ENCODE data around the gene COG1. TPM values are rescaled to one million over a fixed set of nuclear protein-coding genes. Genes with fewer than 3 reads are reported as not detected.
A peak's percentile ranks its signal among the peaks of the same experiment; 100 is the strongest.

The COG1 gene
- total RNA-seq, 1 donor from 2014 or later: 42.2 TPM

GRCh38 chr17:73201215-73202069, 8.6 kb downstream of the COG1 start:
- H3K27me3 Mint-ChIP-seq: no peaks in the 10 kb centered on the region
- peaks cover 96% of the 10 kb centered on the region for H3K36me3 Mint-ChIP-seq (ENCODE audit: low read depth)
- no peak overlapping the region for H3K27ac Mint-ChIP-seq
- H3K9me3 Mint-ChIP-seq: no peaks in the 10 kb centered on the region
- no peaks in the 10 kb centered on the region for H3K4me1 Mint-ChIP-seq
- TF ChIP-seq CTCF (IDR thresholded peaks at IDR 0.05): no peak
- H3K4me3 Mint-ChIP-seq: no peak overlapping the region
- intact Hi-C loops (cut with micrococcal nuclease): no loop called here
- POLR2A ChIA-PET: no interaction called here
- CTCF ChIA-PET: no interaction called here
- no peak for DNase-seq
- no peak for ATAC-seq (ENCODE audit: low read depth)

DNA sequence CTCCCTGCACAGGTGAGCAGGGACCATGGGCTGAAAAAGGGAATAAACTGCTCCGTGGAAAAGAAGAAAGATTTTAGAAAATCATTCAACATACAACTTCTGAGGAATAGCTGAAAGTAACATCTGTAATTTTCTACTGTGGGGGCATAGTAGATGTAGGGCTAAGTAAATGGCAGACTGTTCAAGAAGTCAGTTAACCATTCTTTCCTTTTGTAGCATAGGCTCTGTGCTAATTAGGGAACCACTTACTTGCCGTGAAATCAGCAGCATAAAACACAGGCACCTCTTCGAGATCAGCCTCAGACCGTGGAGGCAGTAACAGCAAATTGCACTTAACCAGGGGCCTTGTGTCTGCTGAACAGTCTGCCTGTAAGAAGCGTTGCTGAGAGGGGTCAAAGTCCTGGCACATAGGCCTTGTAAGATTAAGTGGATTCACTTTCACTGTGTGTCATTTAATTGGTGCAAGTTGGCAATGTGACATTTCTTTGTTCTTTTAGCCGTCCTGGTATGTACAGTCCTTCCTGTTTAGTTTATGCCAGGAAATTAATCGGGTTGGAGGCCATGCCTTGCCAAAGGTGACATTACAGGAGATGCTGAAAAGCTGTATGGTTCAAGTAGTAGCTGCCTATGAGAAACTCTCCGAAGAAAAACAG, 10.4 kb downstream of the COG1 start:
- intact Hi-C loops (cut with micrococcal nuclease): no loop called here

GRCh38 chr17:73203788-73204479, 11.1 kb downstream of the COG1 start:
- Mint-ChIP-seq H3K4me3 (no peak overlapping the region), H3K27me3 (no peaks in the 10 kb centered on the region), H3K4me1 (no peaks in the 10 kb centered on the region), H3K27ac (peak overlapping the region; percentile 35), H3K9me3 (no peaks in the 10 kb centered on the region), H3K36me3 (ENCODE audit: low read depth) (peaks cover 95% of the 10 kb centered on the region)
- no peak for DNase-seq
- CTCF ChIA-PET: no interaction called here
- intact Hi-C loops (cut with micrococcal nuclease): no loop called here
- ATAC-seq (ENCODE audit: low read depth): no peak
- POLR2A ChIA-PET: no interaction called here
- TF ChIP-seq CTCF (IDR thresholded peaks at IDR 0.05): no peak

More for the DNA sequence above, 10.4 kb downstream of the COG1 start:
- POLR2A ChIA-PET: no interaction called here
- no peak for TF ChIP-seq CTCF (IDR thresholded peaks at IDR 0.05)
- Mint-ChIP-seq H3K36me3 (ENCODE audit: low read depth) (peaks cover 95% of the 10 kb centered on the region), H3K4me3 (no peak overlapping the region), H3K9me3 (no peaks in the 10 kb centered on the region), H3K27ac (no peak overlapping the region), H3K27me3 (no peaks in the 10 kb centered on the region), H3K4me1 (no peaks in the 10 kb centered on the region)
- no peak for ATAC-seq (ENCODE audit: low read depth)
- DNase-seq: no peak
- CTCF ChIA-PET: interaction anchor here (0.7 kb wide), 1 partner anchor 21 kb away, joined by 3 read pairs; no protein-coding TSS in a partner anchor

DNA sequence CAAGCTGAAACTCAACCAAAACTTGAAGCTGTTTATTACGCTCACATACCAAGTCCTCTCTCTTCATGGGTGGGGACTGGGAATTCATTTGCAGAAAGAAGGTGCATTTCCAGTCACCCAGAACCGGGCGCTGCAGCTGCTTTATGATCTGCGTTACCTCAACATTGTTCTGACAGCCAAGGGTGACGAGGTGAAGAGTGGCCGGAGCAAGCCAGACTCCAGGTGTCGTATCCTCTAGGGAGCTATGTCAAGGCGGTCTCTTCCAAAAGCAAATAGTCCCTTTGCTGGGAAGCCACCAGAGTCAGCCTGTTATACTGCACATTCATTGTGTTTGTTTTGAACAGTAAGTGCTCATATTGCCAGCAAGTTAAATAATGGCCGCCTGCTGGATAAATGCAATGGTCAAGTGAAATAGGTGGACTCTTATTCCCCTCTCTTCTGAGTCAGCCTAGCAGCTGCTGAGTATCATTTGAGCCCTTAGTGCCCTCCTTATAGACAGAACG, 12.7 kb downstream of the COG1 start:
- Mint-ChIP-seq H3K9me3 (no peaks in the 10 kb centered on the region), H3K4me1 (no peaks in the 10 kb centered on the region), H3K27ac (no peak overlapping the region), H3K27me3 (no peaks in the 10 kb centered on the region), H3K4me3 (no peak overlapping the region), H3K36me3 (ENCODE audit: low read depth) (peaks cover 90% of the 10 kb centered on the region)
- ATAC-seq (ENCODE audit: low read depth) (no peak), DNase-seq (no peak)
- ChIA-PET CTCF (no interaction called here), POLR2A (no interaction called here)
- TF ChIP-seq CTCF (IDR thresholded peaks at IDR 0.05): no peak
- intact Hi-C loops (cut with micrococcal nuclease): no loop called here

All from activated B cell treated with CpG ODN at 0.5 μM for 24 hours (primary cell).